ENCODE measurements around the gene TEX29.

TEX29 gene

DNA sequence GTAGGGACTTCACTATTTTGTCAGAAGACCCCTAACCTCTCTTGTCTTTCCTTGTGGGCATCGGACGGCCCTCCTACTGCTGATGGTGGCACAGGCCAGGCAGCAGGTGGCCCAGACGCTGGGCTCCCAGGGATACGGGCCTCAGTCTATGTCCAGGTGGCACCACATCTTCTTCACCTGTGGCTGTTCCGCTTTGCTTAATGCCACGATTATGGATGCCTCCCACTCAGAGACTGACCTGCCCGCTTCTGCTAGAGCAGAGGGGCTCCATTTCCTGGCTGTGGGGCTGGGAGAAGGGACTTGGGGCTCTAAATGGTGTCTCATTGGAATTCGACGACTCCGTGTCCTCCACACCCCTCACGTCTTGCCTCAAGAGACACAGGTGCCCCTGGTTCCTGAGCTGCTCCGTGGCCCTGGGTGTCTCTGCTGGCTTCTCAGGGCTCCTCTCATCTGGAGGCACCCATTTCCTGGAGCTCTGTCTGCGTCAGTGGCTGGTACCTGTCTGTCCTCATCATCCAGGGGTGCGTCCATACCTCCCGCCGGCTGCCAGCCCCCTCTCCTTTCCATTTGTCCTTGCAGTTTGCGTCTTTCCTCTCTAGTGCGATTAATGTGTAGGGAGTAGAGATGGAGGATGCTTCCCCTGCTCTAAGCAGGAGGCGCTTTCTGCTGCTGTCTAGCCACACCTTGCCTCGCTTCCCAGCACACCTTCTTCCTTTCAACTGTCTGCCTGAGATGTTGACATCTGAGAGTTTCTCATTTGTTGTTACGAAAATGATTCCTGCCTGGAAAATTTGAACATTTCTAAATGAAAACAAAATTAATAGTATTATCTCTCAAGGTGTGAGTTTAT lies 63.4 kb downstream of the TEX29 start:
- Histone ChIP-seq H3K4me3 (ENCODE audit: severe bottlenecking) (no peak overlapping the region), H3K27ac (ENCODE audit: poor library complexity, severe bottlenecking) (no peak overlapping the region), H3K9me3 (ENCODE audit: severe bottlenecking) (no peaks in the 10 kb centered on the region), H3K36me3 (ENCODE audit: low read depth) (no peaks in the 10 kb centered on the region), H3K4me1 (ENCODE audit: insufficient read depth, poor library complexity, severe bottlenecking) (no peaks in the 10 kb centered on the region), H3K27me3 (ENCODE audit: insufficient read depth, poor library complexity, severe bottlenecking) (peaks cover 3% of the 10 kb centered on the region)
- DNase-seq (ENCODE audit: low spot score) (no peak), ATAC-seq (ENCODE audit: low read depth) (no peak)
- TF ChIP-seq, protein P1, sequence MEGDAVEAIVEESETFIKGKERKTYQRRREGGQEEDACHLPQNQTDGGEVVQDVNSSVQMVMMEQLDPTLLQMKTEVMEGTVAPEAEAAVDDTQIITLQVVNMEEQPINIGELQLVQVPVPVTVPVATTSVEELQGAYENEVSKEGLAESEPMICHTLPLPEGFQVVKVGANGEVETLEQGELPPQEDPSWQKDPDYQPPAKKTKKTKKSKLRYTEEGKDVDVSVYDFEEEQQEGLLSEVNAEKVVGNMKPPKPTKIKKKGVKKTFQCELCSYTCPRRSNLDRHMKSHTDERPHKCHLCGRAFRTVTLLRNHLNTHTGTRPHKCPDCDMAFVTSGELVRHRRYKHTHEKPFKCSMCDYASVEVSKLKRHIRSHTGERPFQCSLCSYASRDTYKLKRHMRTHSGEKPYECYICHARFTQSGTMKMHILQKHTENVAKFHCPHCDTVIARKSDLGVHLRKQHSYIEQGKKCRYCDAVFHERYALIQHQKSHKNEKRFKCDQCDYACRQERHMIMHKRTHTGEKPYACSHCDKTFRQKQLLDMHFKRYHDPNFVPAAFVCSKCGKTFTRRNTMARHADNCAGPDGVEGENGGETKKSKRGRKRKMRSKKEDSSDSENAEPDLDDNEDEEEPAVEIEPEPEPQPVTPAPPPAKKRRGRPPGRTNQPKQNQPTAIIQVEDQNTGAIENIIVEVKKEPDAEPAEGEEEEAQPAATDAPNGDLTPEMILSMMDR (IDR thresholded peaks at IDR 0.05; ENCODE audit: poor library complexity, severe bottlenecking), result no peak

DNA sequence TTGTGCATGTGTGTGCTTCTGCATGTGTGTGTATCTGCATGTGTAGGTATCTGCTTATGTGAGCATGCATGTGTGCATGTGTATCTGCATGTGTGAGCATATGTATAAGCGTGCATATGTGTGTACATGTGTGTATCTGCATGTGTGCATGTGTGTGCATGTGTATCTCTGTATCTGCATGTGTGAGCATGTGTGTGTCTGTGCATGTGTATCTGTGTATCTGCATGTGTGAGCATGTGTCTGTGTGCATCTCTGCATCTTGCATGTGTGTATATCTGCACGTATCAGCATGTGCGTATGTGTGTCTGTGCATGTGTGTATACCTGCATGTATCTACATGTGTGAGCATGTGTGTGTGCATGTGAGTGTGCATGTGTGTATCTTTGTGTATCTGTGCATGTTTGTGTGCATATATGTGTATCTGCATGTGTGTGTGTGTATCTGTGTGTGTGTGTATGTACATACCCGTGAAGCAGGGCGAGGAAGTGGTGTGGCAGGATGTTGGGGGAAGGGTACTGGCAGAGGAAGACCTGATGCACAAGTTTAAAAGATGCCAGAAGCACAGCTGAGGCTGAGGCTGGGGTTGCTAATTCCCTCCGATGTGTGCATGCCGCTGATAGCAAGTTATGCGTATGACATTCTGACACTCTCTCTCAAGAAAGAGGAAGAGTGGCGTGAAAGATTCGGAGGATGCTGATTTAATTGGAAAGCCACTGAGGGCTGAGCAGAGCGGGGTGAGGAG lies 64.2 kb downstream of the TEX29 start:
- DNase-seq (ENCODE audit: low spot score), result no peak
- peaks cover 3% of the 10 kb centered on the region for H3K27me3 ChIP-seq (ENCODE audit: insufficient read depth, poor library complexity, severe bottlenecking)
- TF ChIP-seq, protein P1 (IDR thresholded peaks at IDR 0.05; ENCODE audit: poor library complexity, severe bottlenecking), result no peak
- H3K4me3 ChIP-seq (ENCODE audit: severe bottlenecking), result no peak overlapping the region
- H3K9me3 ChIP-seq (ENCODE audit: severe bottlenecking), result no peaks in the 10 kb centered on the region
- H3K4me1 ChIP-seq (ENCODE audit: insufficient read depth, poor library complexity, severe bottlenecking), result no peaks in the 10 kb centered on the region
- ATAC-seq (ENCODE audit: low read depth), result no peak
- H3K27ac ChIP-seq (ENCODE audit: poor library complexity, severe bottlenecking), result no peak overlapping the region
- H3K36me3 ChIP-seq (ENCODE audit: low read depth), result no peaks in the 10 kb centered on the region

DNA sequence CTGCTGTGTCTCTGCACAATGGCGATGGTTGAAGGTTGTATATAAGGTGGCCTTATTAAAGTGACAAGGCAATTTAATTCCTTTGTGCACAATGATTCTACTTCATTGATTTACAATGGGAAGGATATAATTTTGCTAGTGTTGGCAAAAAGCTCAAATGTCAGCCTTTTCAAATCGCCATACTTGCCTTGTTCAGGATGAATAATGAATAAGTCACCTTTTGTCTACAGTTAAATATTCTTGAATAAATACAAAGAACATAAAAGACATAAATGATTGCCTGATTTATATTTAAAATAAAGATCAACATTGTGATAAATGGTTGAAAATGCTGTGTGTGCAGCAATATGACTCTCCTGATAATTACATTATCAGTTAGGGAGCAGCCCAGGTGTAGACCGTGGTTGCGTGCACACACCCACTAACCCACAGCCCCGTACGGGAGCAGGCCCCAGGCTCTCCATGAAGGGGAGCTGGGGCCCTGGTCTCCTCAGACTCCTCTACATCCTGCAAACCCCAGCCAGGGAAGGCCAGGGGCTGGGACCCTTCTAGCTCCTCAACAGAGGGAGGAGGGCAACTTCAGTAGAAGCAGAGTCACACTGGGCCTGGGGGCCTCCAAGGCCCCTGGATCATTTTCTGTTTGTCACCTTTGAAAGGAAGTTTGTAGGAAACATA lies 64.9 kb downstream of the TEX29 start:
- Histone ChIP-seq H3K27ac (ENCODE audit: poor library complexity, severe bottlenecking) (no peak overlapping the region), H3K4me1 (ENCODE audit: insufficient read depth, poor library complexity, severe bottlenecking) (no peaks in the 10 kb centered on the region), H3K4me3 (ENCODE audit: severe bottlenecking) (no peak overlapping the region), H3K27me3 (ENCODE audit: insufficient read depth, poor library complexity, severe bottlenecking) (no peaks in the 10 kb centered on the region), H3K36me3 (ENCODE audit: low read depth) (no peaks in the 10 kb centered on the region), H3K9me3 (ENCODE audit: severe bottlenecking) (no peaks in the 10 kb centered on the region)
- TF ChIP-seq, protein P1 (IDR thresholded peaks at IDR 0.05; ENCODE audit: poor library complexity, severe bottlenecking), result no peak
- no peak for ATAC-seq (ENCODE audit: low read depth)
- no peak for DNase-seq (ENCODE audit: low spot score)

DNA sequence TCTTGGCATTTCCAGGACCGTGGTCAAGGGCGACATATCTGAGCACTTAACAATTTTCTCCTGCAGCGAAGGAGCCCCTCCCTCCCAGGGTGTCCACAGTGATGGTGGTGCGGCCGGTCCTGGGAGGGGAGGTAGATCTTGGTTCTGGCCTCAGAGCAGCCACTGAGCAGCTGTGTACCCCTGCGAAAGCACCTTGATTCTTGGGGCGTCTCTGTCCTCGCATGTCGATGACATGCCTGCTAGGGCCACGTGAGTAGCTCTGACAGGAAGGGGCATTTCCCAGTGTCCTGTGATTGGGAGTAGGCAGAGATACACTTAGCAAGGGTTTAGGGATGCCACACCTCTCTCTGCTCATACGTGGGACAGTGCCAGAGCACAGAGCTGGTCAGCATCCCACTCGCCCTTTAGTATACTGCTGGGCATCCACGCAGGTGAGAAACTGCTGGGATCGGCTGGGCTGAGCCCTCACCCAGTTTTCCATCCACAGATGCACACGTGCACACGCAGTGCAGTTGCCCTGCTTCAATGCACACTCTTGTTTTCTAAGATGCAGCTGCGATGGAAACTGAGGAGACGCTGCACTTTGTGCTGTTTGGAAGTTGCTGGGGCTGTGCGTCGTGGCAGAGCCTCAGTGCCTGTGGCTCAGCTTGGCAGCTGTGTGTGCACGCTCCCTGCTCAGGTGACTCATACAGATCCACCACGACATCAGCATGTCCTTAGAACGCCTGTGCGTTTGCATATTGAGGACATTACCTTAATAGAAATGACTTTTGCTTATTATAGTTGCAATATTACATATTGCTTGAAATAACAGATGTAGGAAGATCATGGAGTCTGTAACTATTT lies 66.8 kb downstream of the TEX29 start:
- Histone ChIP-seq H3K27me3 (ENCODE audit: insufficient read depth, poor library complexity, severe bottlenecking) (no peaks in the 10 kb centered on the region), H3K27ac (ENCODE audit: poor library complexity, severe bottlenecking) (no peak overlapping the region), H3K9me3 (ENCODE audit: severe bottlenecking) (no peaks in the 10 kb centered on the region), H3K36me3 (ENCODE audit: low read depth) (no peaks in the 10 kb centered on the region), H3K4me1 (ENCODE audit: insufficient read depth, poor library complexity, severe bottlenecking) (no peaks in the 10 kb centered on the region), H3K4me3 (ENCODE audit: severe bottlenecking) (no peak overlapping the region)
- DNase-seq (ENCODE audit: low spot score), result no peak
- TF ChIP-seq, protein P1 (IDR thresholded peaks at IDR 0.05; ENCODE audit: poor library complexity, severe bottlenecking), result no peak
- ATAC-seq (ENCODE audit: low read depth), result no peak
